GM19043 (cell line): ENCODE results near the gene HYI.

Experiments used
- ATAC-seq: cut with Tn5 transposase; IDR thresholded peaks from one replicate; pipeline ENCODE4 v1.9.1; 2021; ENCODE audit warnings: low read depth; ENCODE audit not compliant: unreplicated experiment

HYI gene

DNA sequence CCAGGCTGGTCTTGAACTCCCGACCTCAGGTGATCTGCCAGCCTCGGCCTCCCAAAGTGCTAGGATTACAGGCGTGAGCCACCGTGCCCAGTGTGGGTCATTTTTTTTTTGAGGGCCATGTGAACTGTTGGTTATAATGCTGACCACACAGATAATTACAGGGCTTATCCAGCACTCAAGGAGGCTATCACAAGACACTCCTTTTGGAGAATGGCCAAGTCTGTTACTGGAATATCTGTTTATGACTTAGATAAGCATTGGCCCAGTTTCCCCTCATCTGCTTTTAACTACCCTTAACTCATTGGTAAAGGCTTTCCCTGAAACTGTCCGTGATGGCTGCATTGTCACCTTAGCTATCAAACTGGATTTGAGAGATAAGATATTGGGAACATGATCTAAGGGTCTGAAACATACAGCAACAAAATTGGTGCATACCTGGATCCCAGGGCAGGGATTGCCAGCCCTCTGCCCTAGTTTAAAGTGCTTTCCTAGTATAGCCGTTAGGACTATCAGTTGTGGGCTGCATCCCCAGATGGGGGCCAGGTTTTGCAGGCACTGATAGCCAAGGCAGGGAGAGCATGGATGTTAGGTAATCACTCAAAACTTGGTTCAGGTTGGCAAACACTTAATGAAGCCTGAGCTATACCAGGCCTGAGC, 48.4 kb downstream of the HYI start:
- ATAC-seq = no peak

GRCh38 chr1:43404353-43404752, 49.4 kb downstream of the HYI start:
- no peak for ATAC-seq

GRCh38 chr1:43402089-43402865, 51.5 kb downstream of the HYI start:
- ATAC-seq = no peak
